ENCODE results near the gene TRABD2B.

DNA sequence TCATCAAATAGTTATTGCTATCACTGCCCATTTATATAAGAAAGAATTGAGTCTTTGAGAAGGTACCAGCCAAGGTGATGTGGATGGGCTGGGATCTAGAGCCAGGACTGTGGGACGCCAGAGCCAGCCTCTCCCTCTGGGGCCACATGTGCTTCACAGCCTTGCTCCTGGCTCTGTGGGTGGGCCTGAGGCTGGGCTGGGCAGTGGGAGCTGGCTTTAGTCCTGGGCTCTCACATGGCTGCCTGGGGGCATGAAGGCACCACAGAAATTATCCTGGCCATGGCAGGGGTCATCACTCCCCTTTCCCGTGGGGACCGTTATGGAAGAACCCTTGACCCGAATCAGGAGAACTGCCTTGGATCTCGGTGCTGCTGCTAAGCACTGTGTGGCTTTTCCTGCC lies 203.1 kb downstream of the TRABD2B start:
- TF ChIP-seq, protein P1, sequence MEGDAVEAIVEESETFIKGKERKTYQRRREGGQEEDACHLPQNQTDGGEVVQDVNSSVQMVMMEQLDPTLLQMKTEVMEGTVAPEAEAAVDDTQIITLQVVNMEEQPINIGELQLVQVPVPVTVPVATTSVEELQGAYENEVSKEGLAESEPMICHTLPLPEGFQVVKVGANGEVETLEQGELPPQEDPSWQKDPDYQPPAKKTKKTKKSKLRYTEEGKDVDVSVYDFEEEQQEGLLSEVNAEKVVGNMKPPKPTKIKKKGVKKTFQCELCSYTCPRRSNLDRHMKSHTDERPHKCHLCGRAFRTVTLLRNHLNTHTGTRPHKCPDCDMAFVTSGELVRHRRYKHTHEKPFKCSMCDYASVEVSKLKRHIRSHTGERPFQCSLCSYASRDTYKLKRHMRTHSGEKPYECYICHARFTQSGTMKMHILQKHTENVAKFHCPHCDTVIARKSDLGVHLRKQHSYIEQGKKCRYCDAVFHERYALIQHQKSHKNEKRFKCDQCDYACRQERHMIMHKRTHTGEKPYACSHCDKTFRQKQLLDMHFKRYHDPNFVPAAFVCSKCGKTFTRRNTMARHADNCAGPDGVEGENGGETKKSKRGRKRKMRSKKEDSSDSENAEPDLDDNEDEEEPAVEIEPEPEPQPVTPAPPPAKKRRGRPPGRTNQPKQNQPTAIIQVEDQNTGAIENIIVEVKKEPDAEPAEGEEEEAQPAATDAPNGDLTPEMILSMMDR (IDR thresholded peaks at IDR 0.05): no peak
- no peak for TF ChIP-seq POLR2A (IDR thresholded peaks at IDR 0.05)

All from body of pancreas (tissue), 4 donors.